HG03469 (cell line): ENCODE measurements around the gene GRK6.

Source experiments
- ATAC-seq: cut with Tn5 transposase; IDR thresholded peaks from one replicate; pipeline ENCODE4 v1.9.1; 2021; ENCODE audit warnings: mild to moderate bottlenecking, moderate library complexity, moderate number of reproducible peaks; ENCODE audit not compliant: unreplicated experiment

The GRK6 gene

DNA sequence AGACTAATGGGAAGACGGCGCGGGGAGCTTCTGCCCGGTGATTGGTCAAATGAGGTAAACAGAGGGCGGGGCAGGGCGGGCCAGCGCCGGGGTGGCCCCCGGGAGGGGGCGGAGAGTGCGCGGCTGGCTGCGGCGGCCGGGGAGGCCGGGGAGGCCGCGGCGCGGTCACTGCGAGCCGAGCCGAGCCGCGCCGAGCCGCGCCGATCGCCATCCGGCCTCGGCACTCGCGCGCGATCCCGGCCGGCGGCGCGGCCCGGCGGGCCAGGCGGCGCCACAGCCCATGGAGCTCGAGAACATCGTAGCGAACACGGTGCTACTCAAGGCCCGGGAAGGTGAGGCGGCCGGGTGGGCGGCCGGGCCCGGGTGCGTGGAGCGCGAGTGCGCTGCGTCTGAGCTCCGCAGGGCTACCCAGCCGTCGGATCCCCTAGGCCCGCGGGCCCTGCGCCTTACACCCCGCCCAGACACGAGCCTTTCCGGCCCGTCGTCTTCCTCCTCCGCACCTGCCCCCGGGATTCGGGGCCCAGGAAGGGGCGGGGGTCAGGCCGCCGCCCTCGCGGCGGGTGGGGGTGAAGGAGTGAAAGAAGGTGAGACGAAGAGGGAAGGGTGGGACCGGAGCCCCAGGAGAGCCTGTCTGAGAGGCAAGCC lies at the start of gene GRK6:
Gene GRK6 (plus strand): TSS at position 111 of the 645 bp plus-strand sequence. CDS start 170 bp downstream, at position 281.
- peak; percentile 2 for ATAC-seq

DNA sequence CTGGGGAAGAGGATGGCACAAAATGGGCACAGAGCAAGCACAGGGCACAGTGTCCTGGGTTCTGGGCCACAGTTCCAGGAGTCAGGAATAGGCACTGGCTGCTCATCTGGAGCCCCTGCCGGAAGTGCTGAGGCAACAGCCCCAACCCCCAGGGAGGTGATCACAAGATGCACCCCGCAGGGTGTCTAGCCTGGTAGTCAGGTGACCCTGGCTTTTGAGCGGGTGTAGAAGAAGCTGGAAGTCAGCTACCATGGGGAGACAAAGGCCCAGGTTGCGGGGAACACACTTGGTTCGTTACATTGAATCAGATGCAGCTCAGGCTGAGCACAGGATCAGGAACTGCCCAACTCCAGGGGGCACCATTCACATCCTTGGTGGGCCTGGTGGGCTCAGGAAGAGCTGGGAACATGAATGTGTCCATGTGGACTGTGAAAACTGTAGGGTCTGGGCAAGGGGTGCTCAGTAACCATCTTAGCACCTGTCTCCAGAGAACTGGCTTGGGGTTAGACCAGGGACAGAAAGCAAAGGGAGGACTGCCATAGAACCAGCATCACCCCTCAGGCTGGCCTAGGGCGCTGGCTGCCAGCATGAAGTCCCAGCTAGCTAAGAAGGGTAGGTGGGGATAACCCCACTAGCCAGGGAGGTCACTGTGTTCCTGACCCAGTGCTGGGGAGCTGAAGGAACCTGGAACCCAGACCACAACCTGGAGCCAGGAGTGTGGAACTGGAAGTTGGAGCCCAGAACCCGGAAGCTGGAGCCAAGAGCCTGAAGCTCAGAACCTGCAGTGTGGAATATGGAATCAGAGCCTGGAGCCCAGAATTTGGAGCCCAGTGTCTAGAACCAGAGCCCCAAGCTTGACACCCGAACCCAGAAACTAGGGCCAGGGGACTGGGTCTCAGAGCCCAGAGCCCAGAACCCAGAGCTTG lies 48.4 kb upstream of the GRK6 start:
- no peak for ATAC-seq

DNA sequence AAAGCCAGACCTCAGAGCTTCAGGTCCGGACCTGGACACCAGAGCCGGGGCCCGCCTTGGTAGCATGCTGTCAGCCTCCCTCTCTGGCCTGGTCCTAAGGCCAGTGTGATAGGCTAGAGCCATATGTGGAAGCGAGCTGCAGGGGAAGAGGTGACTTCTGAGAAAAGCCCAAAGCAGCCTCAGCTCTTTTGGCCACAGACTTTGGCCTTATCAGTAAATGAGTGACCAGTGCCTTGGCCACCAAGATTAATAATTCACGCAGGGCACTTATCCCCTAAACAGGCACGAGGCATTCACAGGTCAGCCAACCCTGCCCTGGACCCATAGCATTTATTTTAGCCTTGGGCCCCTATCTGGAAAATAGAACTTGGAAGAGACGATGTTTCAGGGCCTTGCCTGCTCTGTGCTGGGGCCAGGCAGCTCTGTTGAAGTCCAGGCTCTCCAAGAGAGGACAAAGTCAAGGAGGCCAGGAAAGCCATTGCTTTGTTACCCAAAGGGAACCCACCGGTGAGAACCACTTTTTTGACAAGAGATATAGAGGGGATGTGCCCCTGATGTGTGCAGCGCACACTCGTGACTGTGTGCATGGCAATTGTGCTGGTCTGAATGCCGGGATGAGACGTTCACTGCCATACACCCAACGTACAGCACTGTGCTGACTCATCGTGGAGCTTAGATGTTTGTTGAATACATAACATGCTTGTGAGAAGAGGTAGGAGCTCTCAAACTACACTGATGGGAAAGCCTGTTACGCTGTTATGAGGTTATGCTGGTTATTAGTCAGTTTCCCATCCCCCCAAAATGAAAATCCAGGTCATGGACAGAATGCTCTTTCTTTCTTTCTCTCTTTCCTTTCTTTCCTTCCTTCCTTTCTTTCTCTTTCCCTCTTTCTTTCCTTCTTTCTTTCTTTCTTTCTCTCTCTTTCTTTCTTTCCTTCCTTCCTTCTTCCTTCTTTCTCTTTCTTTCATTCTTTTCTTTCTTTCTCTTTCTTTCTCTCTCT lies 47.3 kb upstream of the GRK6 start:
- ATAC-seq = no peak

DNA sequence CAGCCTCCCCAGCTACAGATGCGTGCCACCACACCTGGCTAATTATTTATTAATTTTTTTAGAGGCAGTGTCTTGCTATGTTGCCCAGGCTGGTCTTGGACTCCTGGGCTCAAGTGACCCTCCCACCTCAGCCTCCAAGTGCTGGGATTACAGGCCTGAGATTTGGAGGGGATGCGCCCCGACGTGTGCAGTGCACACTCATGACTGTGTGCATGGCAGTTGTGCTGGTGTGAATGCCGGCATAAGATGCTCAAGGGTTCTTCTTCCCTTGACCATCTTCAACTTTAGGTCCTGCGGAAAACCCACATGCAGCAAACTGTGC lies 45.7 kb upstream of the GRK6 start:
- no peak for ATAC-seq

DNA sequence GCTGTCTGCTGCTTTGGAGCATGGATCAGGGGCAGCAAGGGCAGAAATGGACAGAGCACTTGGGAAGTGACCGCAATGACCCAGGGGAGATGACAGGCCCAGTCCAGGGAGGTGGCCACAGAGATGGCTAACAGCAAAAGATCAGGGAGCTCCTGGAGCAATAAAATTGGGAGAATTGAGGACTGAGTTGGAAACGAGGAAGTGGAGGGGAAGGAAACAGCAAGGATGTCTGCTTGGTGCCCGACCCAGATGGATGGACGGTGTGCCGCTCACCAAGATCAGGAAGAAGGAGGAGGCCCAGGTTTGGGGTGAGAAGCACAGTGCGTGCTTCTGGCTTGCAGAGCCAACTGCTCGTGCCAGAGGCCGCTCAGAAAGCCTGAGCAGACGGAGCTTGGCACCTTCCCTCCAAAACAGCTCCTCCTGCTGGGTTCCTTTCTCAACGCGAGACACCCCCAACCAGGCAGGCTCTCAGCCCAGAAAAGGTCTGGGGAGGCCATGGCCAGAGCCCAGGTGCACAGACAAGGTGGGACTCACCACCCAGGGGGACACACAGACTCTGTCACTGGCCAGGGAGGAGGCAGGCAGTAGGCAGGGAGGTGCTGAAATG lies 44.0 kb upstream of the GRK6 start:
- no peak for ATAC-seq

DNA sequence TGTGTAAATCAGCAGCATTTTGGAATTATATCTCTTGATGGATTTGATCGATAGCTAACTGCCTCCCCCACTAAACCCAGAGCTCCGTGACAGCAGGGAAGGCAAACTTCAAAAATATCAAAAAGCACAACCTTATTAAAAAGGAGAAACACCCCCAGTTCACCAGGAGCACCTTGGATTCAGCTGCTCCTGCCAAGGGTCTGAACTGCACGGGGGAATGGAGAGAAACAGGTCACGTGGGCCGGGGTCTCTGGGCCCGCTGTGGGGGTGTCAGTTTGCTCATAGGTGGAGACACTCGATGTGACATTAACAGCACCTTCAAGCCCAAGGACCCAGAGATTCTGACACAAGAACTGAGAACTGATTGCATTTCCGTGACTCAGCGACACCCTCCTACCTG lies 43.3 kb upstream of the GRK6 start:
- ATAC-seq = no peak

DNA sequence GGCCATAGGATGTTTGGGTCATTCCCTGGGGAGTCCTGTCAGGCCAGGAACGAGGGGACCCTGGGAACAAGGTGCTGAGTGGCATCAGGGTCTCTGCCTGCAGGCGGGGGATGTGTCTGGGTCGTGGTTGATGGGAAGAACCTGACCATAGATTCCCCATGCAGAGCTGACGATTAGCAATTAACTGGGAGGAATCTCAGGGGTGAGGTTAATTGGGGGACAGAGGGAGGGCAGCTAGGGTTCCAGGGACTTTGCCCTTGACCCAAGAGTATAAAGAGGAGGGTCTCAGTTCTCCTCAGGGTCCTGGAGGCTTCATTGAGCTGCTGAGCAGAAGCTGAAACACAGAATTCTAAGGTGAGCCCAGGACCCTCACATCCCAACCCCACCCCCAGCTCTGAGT lies 42.3 kb upstream of the GRK6 start, which contains the start of gene SLC34A1:
Gene SLC34A1 (plus strand): TSS at position 301 of the 400 bp plus-strand sequence. CDS start 1,308 bp downstream, outside the sequence.
- no peak for ATAC-seq

DNA sequence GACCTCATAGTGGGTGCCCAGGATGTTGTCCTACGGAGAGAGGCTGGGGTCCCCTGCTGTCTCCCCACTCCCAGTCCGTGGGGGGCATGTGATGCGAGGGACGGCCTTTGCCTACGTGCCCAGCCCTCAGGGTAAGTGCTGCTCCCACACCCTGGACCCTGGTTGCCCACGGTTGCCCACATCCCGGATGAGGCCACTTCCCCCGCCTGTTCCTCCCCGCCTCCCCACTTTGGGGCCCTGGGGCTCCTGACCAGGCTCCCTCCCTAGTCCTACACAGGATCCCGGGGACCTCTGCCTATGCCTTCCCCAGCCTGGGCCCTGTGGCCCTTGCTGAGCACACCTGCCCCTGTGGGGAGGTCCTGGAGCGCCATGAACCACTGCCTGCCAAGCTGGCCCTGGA lies 40.8 kb upstream of the GRK6 start:
- no peak for ATAC-seq

DNA sequence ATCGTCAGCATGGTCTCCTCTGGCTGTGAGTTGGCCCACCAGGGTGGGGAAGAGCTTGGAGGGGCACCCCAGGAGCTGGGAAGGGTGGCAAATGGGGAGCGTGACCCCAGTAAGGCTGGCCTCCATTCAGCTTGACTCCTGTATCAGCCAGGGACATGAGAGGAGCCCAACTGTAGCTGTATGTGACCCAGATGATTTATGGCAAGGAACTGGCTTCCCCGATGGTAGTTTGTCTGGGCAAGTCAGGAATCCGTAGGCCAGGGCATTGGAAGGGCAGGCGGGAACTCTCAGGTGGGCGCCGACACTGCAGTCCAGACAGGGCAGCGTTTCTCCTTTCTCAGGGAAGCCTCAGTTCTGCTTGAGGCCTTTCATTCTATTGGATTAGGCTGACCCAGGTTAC lies 39.9 kb upstream of the GRK6 start:
- no peak for ATAC-seq

DNA sequence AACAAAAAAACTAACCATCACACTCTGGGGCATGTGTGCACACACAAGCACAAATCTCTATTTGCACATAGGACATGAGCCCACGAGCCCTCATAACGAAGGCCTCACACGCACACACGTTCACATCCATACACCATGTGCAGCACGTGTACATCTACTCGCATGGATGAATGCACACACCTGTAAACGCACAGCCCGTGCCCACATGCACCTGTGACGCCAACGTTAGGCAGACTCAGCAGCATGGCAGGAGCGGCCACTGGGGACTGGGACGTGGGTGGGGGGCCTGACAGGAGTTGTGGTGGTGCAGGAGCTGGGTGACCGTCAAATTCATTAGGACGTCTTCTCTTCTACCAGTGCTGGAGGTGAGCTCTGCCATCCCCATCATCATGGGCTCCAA lies 39.1 kb upstream of the GRK6 start:
- no peak for ATAC-seq

DNA sequence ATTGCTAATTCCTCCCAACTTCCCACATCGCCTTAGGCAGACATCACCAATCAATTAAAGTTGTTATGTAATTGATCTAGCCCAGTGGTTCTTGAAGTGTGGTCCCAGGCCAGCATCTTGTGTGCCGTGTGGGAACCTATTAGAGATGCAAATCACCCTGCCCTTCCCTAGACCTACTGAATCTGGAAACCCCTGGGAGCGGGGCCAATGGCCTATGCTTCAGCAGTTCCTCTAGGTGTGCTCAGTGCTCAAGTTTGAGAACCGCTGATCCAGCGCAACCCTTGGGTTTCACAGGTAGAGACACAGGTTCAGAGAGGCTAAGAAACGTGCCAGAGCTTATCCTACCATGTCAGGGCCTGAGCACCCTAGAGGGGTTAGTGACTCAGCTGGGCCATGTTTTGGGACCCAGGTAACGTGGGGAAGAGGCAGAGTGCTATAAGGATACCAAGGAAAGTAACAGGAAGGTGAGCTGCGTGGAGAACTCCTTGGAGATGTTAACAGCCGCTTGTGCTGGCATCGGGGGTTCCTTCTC lies 37.9 kb upstream of the GRK6 start:
- ATAC-seq = no peak

DNA sequence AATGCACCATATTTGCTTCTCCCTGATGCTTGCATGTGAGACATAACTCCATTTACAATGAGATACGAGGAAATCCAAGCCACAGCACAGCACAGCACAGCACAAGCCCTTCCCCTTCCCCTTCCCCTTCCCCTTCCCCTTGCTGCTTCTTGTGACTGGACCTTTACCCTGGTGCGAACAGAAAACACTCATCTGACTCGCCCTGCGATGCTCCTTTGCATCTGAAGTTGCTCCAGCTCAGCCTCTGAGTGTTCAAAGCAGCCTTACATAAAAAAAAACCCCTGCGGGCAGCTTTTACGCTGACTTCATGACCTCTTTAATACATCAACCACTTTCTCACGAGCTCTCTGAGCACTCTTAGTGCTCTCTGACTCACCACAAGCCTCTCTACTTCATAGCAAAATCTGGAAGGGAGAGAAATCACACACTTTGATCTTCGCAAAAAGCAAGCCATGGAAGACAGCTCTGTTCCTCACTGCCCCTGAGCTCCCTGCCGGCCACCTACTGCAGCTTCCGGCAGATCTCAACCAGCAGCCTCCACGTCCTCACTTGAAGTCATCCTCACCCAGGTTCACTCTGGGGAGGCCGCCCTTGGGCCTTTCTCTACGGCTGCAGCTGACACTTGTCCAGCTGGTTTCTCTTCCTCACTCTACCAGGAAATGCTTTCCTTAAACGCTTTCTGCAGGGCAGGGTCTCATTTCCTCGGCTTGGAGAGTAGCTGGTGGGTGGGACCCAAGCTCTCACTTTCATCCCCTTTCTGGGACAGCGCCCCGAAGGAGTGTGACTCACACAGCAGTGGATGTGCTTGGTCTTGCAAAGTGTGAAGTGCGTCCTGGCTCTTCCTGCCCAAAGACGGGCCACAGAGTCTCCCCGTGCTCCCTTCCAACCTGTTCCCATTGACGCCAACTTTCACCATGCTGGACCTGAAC lies 37.0 kb upstream of the GRK6 start:
- ATAC-seq = no peak

DNA sequence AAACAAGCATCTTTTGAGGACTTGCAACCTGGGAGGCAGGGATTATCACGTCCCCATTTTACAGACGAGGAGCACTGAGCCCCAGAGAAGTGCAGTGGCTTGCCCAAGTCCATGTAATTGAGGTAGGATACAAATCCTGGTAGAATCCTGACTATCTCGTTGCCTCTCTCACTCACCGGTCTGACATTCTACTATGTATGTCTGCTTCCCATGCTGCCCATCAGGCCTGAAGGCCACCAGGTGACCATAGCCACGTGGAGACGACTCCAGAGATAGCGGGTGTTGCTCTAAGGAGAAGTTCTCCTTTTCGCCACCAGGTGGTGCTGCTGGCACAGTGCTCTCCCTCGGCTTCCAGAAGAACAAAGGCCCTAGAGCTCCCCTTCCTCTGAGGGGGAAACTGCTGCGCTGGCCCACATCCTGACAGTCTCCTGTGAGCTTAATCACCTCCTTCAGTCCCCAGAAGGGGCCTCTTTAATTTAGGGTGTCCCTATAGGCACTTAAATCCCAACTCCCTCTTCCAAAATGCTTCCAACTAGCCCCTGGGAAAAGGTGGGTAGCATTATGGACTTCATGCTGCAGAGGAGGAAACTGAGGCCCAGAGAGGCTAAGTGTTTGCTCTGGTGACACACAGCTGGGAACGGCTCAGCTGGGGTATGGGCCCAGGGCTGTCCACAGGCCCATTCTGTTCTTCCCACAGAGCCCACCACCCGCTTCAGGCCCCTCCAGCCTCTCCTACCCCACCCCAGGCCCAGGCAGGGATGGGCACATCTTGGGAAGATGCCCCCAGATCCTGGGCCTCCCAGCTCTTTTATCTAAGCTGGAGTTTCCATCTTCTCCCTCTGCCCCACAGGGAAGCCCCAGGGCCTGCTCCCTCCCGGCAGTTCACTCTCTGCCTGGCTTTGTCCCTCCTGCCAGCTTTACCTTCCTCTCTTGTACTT lies 35.8 kb upstream of the GRK6 start:
- ATAC-seq = no peak

DNA sequence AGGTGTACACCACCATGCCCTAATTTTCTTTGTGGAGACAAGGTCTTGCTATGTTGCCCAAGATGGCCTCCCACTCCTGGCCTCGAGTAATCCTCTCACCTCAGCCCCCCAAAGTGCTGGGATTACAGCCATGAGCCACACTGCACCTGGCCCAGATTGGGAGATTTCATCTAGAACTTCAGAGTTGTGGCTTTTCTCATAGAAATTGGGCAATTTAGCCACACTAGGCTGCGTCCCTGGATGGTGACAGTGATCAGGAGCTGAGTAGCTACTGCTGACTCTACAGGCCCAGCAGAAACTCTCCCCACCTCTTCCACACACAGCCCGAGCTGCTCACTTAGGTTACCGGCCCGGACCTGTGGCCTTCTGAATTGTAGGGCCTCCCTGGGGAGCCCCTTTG lies 33.7 kb upstream of the GRK6 start:
- no peak for ATAC-seq

DNA sequence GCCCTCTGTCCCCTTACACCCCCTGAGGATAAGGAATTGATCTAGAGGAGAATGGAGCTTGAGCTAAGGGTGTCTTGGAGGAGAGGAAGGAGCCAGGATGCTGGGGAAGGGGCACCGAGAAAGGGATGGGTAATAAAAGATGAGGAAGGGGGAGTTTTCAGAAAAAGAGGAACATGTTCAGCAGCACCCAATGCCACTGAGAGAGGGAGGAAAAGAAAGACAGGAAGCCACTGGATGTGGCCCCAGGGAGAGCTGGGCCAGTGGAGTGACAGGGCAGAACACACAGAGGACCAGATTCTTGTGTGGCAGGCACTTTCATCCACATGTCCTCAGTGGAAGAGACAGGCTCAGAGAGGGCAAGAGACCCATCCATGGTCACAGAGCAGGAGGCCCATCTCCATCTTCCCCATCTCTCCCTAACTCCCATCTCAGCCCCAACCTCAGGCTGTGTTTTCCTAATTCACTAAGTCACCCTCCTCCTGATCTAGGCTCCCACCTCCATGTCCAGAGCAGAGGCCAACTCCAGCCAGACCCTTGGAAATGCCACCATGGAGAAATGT lies 33.2 kb upstream of the GRK6 start:
- no peak for ATAC-seq

DNA sequence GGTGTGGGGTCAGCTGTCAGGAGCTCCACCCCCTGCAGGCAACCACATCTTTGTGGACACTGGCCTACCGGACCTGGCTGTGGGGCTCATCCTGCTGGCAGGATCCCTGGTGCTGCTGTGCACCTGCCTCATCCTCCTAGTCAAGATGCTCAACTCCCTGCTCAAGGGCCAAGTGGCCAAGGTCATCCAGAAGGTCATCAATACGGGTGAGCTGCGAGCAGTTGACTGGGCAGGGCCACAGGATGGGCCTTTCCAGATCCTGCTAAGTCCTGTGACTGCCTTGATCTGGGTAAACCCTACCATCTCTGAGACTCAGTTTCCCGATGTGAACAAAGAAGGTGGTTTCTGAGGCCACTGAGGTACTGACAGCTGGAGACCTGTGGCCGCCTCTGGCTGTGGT lies 32.5 kb upstream of the GRK6 start:
- no peak for ATAC-seq

DNA sequence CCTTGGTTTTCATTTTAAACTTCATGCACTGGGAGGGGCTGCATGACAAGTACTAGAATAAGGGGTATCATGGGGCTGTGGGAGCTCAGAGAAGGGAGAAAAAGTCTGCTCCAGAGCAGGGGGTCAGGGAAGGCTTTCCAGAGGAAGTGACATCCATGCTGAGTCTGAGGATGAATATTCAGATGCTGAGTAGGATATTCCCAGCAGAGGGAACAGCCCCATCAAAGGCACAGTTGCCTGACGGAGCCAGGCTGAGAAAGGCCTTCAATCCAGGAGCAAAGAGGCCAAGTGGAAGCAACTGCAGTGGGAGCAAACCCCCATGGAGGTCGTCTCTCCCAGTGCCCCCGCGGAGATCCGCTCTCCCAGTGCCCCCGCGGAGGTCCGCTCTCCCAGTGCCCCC lies 30.4 kb upstream of the GRK6 start:
- ATAC-seq = no peak

DNA sequence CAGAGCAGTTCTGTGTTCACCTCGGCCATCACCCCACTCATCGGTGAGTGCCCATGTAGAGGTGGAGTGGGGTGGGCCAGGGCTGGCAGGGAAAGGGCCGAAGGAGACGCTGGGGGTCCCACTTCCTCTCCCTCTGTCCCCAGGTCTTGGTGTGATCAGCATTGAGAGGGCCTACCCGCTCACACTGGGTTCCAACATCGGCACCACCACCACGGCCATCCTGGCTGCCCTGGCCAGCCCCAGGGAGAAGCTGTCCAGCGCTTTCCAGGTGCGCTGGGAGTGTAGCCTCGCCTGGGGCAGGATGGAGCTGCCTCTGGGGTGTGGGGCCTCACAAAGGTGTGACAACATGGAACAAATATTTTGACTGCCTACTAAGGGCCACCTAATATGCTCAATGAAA lies 29.7 kb upstream of the GRK6 start:
- ATAC-seq = no peak
